PC-9 (cell line): ENCODE data around the gene MACROD2. TPM values are rescaled to one million over a fixed set of nuclear protein-coding genes. Genes with fewer than 3 reads are reported as not detected.

Source experiments
- BruUV-seq: library from RNA; stranded (reverse); fragments of 400-500 nt; replicated peaks from 2 replicates; lab custom pipeline; 2021; lab: Mats Ljungman, UMichigan
- CTCF ChIA-PET: fragments of 300-600 bp; sonication (Branson Sonifier 250); formaldehyde crosslinking; loops from one replicate; lab custom pipeline; 2022; ENCODE audit warnings: antibody characterized with exemption; lab: Charles Lee
- POLR2A ChIA-PET: fragments of 300-600 bp; sonication (Branson Sonifier 250); formaldehyde crosslinking; loops from one replicate; lab custom pipeline; 2022; ENCODE audit warnings: antibody characterized with exemption; ENCODE audit not compliant: unreplicated experiment; lab: Charles Lee
- DNase-seq, 2 experiments: peaks; one replicate each; pipeline versions ENCODE4 v3.0.0 to v3.0.0-alpha.2; 2015 to 2022; ENCODE audit warnings: mixed read lengths in 1 of 2
- H2AFZ ChIP-seq: fragments of 200-600 bp; sonication (generic); 2 replicates; pipeline ENCODE4 v1.8.1; 2017; ENCODE audit warnings: antibody characterized with exemption
- H3F3A ChIP-seq: fragments of 200-600 bp; sonication (generic); 2 replicates; pipeline ENCODE4 v1.8.1; 2017; ENCODE audit warnings: antibody characterized with exemption, mild to moderate bottlenecking, low read depth; ENCODE audit not compliant: insufficient read depth
- H3K27ac ChIP-seq: fragments of 200-600 bp; sonication (generic); 2 replicates; pipeline ENCODE4 v1.6.1; 2016; ENCODE audit warnings: mixed run types
- H3K27me3 ChIP-seq: fragments of 200-600 bp; sonication (generic); 2 replicates; pipeline ENCODE4 v1.6.1; 2016; ENCODE audit warnings: low read depth, mixed run types; ENCODE audit not compliant: insufficient read depth
- H3K36me3 ChIP-seq: fragments of 200-600 bp; sonication (generic); 2 replicates; pipeline ENCODE4 v1.6.1; 2016; ENCODE audit warnings: low read depth, mixed run types
- H3K4me1 ChIP-seq: fragments of 200-600 bp; sonication (generic); replicated peaks from 2 replicates; pipeline ENCODE4 v1.6.1; 2016; ENCODE audit warnings: mixed run types; ENCODE audit not compliant: insufficient read depth
- H3K4me2 ChIP-seq: fragments of 200-600 bp; sonication (generic); 2 replicates; pipeline ENCODE4 v1.6.1; 2017; ENCODE audit warnings: mixed run types
- H3K4me3 ChIP-seq: fragments of 200-600 bp; sonication (generic); 2 replicates; pipeline ENCODE4 v1.6.1; 2016; ENCODE audit warnings: mixed run types
- H3K79me2 ChIP-seq: fragments of 200-600 bp; sonication (generic); 2 replicates; pipeline ENCODE4 v1.6.1; 2017; ENCODE audit warnings: low read depth, mixed run types
- H3K9me2 ChIP-seq: fragments of 200-600 bp; sonication (generic); 2 replicates; pipeline ENCODE4 v1.8.1; 2017; ENCODE audit warnings: mild to moderate bottlenecking; ENCODE audit not compliant: insufficient read depth
- H3K9me3 ChIP-seq: fragments of 200-600 bp; sonication (generic); 2 replicates; pipeline ENCODE4 v1.8.1; 2016; ENCODE audit warnings: low read depth; ENCODE audit not compliant: insufficient read depth
- H4K20me1 ChIP-seq: fragments of 200-600 bp; sonication (generic); 2 replicates; pipeline ENCODE4 v1.8.1; 2017; ENCODE audit not compliant: insufficient read depth
- EZH2 ChIP-seq: fragments of 200-600 bp; sonication (generic); IDR thresholded peaks from 2 replicates; pipeline ENCODE4 v1.8.0; 2017; ENCODE audit warnings: antibody characterized with exemption, low read depth
- intact Hi-C: fragments of 100-400 bp; cut with micrococcal nuclease; formaldehyde crosslinking; loops from one replicate; pipeline ENCODE4 v1.10.0; 2022; ENCODE audit not compliant: unreplicated experiment
- total RNA-seq: library from RNA; stranded (reverse); gene quantifications from 2 replicates; pipeline ENCODE4 v1.2.3, GENCODE V29; 2021
- TF ChIP-seq, protein P1 (sequence below): fragments of 200-600 bp; sonication (generic); conservative IDR thresholded peaks from 2 replicates; pipeline ENCODE4 v1.6.1; 2017; ENCODE audit warnings: mixed run types, antibody characterized with exemption, mild to moderate bottlenecking, moderate library complexity

MACROD2 gene
- total RNA-seq, 1 experiment from 2014 or later, result 11.4 TPM

GRCh38 chr20:14148042-14148441 lies 152.7 kb downstream of the MACROD2 start:
- CTCF ChIA-PET, result no interaction called here
- no peak overlapping the region for H3K4me2 ChIP-seq
- no peaks in the 10 kb centered on the region for H3K9me2 ChIP-seq
- no peaks in the 10 kb centered on the region for H3F3A ChIP-seq
- DNase-seq, result no peak
- H3K9me3 ChIP-seq, result no peaks in the 10 kb centered on the region
- no peak overlapping the region for H2AFZ ChIP-seq
- H3K27ac ChIP-seq, result no peak overlapping the region
- POLR2A ChIA-PET, result no interaction called here
- H3K27me3 ChIP-seq, result no peaks in the 10 kb centered on the region
- no peaks in the 10 kb centered on the region for H4K20me1 ChIP-seq
- intact Hi-C loops, result no loop called here
- no peak for TF ChIP-seq EZH2
- TF ChIP-seq, protein P1, sequence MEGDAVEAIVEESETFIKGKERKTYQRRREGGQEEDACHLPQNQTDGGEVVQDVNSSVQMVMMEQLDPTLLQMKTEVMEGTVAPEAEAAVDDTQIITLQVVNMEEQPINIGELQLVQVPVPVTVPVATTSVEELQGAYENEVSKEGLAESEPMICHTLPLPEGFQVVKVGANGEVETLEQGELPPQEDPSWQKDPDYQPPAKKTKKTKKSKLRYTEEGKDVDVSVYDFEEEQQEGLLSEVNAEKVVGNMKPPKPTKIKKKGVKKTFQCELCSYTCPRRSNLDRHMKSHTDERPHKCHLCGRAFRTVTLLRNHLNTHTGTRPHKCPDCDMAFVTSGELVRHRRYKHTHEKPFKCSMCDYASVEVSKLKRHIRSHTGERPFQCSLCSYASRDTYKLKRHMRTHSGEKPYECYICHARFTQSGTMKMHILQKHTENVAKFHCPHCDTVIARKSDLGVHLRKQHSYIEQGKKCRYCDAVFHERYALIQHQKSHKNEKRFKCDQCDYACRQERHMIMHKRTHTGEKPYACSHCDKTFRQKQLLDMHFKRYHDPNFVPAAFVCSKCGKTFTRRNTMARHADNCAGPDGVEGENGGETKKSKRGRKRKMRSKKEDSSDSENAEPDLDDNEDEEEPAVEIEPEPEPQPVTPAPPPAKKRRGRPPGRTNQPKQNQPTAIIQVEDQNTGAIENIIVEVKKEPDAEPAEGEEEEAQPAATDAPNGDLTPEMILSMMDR, result no peak
- peaks cover 10% of the 10 kb centered on the region; the same call in 1 of the 2 replicates for H3K4me1 ChIP-seq
- no peak overlapping the region for H3K4me3 ChIP-seq
- H3K79me2 ChIP-seq, result no peaks in the 10 kb centered on the region
- no peaks in the 10 kb centered on the region for H3K36me3 ChIP-seq
- no TSS peak for BruUV-seq

DNA sequence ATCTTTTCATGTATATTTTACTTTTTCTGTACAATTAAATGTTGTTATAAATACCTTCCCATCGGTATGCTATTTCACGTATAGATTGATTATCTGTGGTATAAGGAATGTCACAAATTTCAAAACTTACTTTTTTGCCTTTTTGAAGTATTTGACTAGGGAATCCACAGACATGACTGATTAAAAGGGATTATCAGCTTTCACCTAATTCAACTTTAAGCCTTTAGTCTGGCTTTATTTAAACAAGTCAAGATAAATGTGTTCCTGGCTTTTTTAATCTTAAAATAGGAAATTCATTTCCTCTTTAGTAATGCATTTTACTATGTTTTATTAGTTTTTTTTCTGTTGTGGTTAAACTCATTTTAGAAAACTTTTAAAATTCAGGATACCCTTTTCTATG lies 160.0 kb downstream of the MACROD2 start:
- Histone ChIP-seq H3K36me3 (no peaks in the 10 kb centered on the region), H3K4me2 (no peak overlapping the region), H4K20me1 (no peaks in the 10 kb centered on the region), H3K9me2 (no peaks in the 10 kb centered on the region), H3K27me3 (no peaks in the 10 kb centered on the region), H3K27ac (no peak overlapping the region), H3K4me1 (no peaks in the 10 kb centered on the region), H3K79me2 (no peaks in the 10 kb centered on the region), H3K9me3 (no peaks in the 10 kb centered on the region), H2AFZ (no peak overlapping the region), H3F3A (no peaks in the 10 kb centered on the region), H3K4me3 (no peak overlapping the region)
- intact Hi-C loops, result no loop called here
- BruUV-seq, result no TSS peak
- CTCF ChIA-PET, result no interaction called here
- POLR2A ChIA-PET, result no interaction called here
- TF ChIP-seq, protein P1, result no peak
- TF ChIP-seq EZH2, result no peak
- no peak for DNase-seq

GRCh38 chr20:14178528-14178927 lies 183.2 kb downstream of the MACROD2 start:
- Histone ChIP-seq H3K36me3 (no peaks in the 10 kb centered on the region), H3K9me2 (no peaks in the 10 kb centered on the region), H3F3A (no peaks in the 10 kb centered on the region), H3K4me1 (no peaks in the 10 kb centered on the region), H3K4me2 (no peak overlapping the region), H3K9me3 (no peaks in the 10 kb centered on the region), H3K79me2 (no peaks in the 10 kb centered on the region), H3K27me3 (no peaks in the 10 kb centered on the region), H3K27ac (no peak overlapping the region), H2AFZ (no peak overlapping the region), H4K20me1 (no peaks in the 10 kb centered on the region), H3K4me3 (no peak overlapping the region)
- ChIA-PET CTCF (no interaction called here), POLR2A (no interaction called here)
- BruUV-seq, result no TSS peak
- TF ChIP-seq EZH2, result no peak
- TF ChIP-seq, protein P1, result no peak
- DNase-seq, result no peak
- intact Hi-C loops, result no loop called here
